GM19025 (cell line): Measurements from ENCODE around the gene HDLBP.

Experiments used
- ATAC-seq: cut with Tn5 transposase; IDR thresholded peaks from one replicate; pipeline ENCODE4 v1.9.1; 2021; ENCODE audit warnings: mild to moderate bottlenecking, low read depth, moderate library complexity; ENCODE audit not compliant: unreplicated experiment

HDLBP gene

DNA sequence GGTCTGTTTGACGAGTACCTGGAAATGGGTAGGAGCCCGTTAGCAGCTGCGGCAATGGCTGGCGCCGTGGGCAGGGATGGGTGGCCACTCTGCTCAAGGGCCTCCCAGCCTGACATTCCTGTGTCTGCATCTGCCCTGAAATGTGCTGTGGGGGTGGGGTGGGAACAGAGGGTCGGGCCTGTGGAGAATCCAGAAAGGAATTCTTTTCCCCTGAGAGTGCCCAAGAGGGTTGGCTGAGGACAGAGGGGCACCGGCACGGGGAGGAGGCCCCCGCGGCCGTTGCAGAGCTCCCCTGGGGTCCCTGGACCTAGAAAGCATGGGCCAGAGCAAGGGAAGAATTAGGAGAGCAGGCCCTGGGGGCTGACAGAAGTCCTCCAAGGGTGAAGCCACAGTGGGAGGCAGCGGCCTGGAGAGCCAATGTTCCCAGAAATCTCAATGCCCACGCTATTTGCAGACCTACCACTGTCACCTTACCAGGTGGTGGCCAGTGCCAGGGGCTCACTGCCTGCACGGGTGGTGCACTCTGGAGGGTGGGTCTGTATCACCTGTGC lies 99.2 kb downstream of the HDLBP start:
- no peak for ATAC-seq

DNA sequence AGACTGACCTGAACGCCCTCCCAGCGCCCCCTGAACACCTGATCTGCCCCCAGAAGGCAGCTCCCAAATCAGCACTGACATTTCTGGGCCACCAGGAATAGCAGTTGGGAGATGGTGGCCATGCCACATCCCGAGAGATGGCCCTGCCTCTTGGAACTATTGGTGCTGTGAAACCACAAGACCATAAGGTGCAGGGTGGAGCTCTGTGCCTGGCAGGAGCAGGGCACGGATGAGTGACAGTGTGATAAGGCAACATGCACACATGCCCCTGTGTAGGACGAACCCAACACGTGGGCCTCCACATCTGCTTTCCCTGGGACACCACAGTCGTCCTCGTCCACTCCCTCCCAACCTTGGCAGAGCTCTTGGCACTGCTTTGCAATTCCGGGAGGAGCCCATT lies 100.1 kb downstream of the HDLBP start:
- ATAC-seq: no peak

DNA sequence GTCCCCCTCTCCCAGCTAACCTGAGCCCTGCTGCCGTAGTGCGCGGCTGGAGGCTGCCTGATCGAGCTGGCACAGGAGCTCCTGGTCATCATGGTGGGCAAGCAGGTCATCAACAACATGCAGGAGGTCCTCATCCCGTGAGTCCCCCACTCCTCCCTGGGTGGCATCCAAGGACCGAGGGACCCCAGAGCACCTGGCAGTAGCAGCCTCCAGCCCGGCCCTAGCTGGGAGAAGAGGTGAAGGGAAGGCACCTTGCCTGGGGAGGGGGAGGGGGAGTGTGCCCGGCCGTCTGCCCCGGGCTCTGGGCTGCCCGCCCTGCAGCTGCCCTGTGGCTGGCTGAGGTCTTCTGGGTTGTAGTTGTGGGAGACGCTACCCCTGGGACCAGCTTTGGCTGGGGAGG lies 100.7 kb downstream of the HDLBP start:
- no peak for ATAC-seq

DNA sequence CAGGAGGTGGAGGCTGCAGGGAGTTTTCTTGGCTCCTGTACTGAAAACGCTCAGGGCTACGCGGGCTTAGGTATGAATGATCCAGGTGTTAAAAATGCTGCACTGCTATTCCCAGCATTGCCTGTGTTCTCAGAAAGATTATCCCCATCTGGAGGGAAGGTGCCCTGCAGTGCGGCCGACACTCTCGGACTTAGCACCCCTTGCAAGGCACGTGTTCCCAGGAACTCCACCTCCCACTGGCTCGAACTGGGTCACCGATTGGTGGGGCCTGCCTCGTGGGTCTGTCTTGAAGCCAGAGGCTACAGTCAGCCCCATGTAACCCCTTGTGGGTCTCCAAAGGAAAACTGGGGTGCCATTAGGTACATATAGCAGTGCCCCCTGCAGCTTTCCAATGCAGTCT lies 101.3 kb downstream of the HDLBP start:
- ATAC-seq: no peak

DNA sequence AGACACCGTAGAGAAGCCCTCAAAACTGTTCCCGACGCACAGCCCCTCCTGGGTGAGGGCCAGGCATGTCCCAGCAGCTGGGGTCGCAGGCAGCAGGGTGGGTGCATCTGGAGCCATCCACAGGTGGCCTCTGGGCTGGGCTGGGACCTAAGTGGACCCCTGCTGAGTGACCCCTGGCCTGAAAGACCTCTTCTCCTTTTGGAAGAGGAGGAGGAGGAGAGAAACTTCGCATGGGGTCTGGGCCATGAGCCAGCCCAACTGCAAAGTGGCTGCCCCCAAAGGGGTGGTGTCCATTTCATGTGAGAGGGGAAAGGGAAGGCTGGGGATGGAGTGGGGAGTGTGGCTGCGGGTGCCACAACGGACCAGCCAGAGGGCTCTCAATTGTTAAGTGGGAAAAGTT lies 101.9 kb downstream of the HDLBP start:
- no peak for ATAC-seq

DNA sequence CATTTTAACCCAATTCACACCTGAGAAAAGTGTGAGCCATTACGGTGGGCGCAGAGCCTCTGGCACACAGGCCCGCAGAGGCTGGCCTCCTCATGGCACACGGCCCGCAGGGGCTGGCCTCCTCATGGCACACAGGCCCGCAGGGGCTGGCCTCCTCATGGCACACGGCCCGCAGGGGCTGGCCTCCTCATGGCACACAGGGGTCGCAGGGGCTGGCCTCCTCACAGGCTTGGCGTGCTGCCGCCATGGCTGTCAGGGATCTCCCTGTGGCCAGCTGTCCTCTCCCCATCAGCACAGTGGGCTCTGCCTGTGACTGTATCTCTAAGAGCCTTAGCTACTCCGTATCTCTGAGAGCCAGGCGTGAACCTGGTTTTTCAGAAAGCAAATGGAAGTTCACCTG lies 102.4 kb downstream of the HDLBP start:
- ATAC-seq: no peak

DNA sequence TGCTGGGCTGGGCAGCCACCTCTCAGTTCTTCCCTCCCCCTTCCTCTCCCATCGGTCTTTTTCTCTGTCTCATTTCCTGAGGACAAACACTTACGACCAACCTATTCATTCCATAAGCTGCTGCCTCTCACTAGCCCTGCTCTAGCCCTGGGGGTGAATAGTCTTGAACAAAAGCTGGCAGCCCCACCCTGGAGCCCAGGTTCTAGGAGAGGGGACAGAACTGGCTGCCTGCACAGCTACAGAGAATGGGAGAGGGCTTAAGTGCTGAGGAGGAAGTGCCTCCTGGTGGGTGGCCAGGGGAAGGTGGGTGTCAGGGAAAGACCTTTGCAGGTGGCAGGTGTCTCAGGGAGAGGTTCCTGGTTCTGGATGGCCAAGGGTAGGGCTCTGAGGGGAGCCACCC lies 104.2 kb downstream of the HDLBP start:
- no peak for ATAC-seq

DNA sequence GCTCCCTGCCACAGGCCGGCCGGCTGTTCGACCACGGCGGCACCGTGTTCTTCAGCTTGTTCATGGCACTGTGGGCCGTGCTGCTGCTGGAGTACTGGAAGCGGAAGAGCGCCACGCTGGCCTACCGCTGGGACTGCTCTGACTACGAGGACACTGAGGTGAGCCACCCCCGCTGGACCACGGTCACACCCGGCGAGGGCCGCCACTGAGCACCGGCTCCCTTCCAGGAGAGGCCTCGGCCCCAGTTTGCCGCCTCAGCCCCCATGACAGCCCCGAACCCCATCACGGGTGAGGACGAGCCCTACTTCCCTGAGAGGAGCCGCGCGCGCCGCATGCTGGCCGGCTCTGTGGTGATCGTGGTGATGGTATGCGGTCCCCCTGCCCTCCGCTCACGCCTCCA lies 106.2 kb downstream of the HDLBP start:
- ATAC-seq: no peak

DNA sequence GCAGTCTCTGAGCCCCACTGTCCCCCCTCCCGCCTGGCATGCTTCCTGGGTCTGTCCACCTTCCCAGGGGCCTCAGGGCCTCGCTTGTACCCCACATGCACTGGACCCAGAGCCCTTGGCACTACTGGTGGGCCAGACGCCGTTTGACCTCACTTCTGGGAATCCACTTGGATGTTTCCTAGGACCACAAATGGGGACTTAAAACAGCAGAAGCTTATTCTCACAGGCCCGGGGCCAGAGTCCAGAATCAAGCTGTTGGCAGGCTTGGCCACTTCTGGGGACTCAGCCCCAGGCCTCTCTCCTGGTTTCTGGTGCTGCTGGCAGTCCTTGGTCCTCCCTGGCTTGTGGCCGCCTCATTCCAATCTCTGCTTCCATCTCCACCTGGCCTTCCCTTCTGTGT lies 107.4 kb downstream of the HDLBP start:
- no peak for ATAC-seq

DNA sequence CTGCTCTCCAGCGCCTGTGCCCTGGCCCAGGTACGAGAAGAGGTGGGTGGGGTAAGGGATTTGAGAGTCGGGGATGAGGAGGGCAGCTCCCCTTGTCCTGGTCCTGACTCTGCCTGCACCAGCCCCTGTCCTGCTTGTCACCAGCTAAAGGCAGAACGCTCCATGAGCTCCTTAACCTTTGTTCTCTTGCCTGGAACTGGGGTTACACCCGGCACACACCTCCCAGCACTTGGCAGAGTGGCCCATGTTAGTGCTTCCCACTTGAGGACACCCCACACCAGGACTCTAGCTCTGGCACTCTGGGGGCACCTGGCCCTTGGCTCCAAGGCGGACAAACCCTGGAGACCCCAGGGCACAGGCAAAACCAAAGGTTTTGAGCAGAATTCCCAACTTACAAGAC lies 107.8 kb downstream of the HDLBP start:
- ATAC-seq: no peak

DNA sequence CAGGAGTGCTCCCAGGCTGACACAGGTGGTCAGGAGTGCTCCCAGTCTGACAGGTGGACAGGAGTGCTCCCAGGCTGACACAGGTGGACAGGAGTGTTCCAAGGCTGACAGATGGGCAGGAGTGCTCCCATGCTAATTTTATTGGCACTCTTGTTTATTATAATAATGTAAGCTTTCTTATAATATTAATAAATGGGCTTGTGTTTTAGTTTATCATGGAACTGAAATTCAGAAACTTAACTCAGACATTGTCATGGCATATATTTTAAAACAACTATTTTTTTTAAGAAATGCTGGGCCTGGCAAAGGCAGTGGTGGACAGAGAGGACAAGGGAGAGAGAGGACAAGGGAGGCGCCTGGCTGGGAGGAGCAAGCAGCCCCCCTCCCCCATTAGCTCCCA lies 108.3 kb downstream of the HDLBP start:
- no peak for ATAC-seq

DNA sequence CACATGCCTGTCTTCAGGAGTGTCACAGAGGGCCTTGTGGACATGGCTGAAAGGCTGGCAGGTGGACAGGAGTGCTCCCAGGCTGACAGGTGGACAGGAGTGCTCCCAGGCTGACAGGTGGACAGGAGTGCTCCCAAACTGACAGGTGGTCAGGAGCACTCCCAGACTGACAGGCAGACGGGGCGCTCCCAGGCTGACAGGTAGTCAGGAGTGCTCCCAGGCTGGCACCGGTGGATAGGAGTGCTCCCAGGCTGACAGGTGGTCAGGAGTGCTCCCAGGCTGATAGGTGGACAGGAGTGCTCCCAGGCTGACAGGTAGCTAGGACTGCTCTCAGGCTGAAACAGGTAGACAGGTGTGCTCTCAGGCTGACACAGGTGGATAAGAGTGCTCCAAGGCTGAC lies 110.4 kb downstream of the HDLBP start:
- no peak for ATAC-seq

DNA sequence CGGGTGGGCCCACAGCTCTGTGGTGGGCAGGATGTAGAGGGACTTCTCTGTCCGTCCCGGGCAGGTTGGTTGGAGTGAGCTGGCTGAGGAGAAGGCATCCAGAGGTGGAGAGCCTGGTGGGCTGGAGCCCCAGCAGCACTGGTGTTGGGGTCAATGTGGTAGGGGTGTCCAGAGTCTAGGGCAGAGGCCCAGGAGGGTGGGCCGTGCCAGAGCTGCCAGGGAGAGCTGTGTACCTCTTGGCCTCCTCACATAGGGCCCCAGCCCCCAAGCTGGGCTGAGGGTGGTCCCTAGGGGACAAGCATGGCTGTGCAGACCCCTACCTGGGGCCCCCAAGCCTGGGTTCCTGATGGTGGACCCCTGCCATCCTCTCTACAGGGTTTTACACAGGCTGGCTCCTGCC lies 111.0 kb downstream of the HDLBP start:
- no peak for ATAC-seq

DNA sequence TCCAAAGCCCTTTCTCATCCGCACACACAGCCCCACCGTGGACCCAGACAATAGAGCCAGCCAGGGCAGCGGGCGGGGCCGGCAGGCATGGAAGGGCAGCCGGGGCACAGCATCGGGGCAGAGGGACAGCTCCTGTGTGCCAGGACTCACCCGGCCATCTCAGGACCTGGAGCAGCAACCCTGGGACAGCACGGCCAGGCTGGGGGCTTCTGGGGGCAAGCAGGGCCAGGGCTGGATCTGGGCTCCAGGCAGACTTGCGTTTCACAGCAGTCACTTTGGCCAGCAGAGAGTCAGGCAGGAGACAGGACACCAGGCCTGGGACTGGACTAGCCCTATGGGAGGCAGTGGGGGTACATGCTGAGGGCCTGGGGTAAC lies 111.5 kb downstream of the HDLBP start:
- no peak for ATAC-seq

DNA sequence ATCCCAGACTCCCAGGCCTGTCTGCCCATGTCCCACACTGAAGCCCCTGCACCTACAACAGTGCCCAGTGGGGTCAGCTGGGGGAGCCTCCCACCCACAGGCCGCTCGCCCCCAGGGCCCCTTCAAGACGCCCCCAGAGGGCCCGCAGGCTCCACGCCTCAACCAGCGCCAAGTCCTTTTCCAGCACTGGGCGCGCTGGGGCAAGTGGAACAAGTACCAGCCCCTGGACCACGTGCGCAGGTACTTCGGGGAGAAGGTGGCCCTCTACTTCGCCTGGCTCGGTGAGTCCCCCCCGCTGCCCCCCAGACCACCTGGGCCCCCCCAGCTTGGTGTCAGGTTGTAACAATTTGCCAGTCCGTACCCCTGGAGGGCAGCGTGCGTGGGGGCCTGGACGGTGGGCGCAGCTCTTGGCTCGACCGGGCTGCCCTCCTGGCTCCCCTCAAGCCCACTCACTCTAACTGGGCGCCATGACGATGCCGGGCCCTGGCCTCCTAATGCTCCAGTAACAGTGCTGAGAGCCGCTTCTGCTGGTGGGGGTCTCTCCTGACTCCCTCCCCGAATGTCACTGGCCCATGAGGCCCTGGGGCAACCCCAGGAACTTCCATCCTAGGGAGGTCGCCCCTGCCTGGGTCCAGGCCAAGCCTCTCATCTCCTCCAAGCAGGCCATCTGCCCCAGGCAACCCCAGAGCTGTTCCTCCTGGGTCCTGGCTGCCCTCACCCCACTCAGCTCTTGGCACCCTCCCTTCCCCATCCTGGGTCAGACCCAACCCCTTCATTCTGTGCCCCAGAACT lies 112.1 kb downstream of the HDLBP start:
- ATAC-seq: no peak

DNA sequence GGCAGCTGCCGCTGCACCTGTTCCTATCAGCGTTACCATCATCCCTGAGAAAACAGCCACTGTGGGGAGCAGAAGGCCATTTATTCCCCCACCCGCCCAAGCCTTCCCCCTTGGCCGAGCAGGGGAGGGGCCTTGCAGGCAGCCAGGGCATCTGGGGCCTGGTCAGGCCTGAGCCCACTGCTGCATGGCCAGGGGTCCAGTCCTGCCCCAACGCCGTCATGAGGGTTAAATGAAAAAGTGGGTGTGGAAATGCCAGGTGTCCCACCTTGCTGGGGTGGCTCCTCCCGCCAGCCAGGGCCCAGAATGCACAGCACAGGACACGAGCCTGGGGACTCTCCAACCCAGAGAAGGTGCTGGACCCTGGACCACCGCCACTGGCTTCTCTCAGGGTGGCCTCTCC lies 112.8 kb downstream of the HDLBP start:
- no peak for ATAC-seq

DNA sequence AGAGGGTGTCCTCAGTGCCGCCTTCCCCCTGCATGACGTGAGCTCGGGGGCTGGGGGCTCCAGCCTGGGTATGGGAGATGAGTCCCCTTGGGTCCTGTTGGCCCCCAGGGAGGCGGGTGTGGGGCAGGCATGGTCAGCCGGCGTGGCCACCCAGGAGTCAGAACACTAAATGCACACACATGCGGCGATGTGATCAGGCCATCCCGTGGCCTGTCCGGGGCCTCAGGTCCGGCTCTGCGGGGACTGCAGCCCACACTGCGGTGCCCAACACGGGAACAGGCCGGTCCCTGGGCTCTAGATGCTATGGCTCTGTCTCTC lies 113.2 kb downstream of the HDLBP start:
- no peak for ATAC-seq

DNA sequence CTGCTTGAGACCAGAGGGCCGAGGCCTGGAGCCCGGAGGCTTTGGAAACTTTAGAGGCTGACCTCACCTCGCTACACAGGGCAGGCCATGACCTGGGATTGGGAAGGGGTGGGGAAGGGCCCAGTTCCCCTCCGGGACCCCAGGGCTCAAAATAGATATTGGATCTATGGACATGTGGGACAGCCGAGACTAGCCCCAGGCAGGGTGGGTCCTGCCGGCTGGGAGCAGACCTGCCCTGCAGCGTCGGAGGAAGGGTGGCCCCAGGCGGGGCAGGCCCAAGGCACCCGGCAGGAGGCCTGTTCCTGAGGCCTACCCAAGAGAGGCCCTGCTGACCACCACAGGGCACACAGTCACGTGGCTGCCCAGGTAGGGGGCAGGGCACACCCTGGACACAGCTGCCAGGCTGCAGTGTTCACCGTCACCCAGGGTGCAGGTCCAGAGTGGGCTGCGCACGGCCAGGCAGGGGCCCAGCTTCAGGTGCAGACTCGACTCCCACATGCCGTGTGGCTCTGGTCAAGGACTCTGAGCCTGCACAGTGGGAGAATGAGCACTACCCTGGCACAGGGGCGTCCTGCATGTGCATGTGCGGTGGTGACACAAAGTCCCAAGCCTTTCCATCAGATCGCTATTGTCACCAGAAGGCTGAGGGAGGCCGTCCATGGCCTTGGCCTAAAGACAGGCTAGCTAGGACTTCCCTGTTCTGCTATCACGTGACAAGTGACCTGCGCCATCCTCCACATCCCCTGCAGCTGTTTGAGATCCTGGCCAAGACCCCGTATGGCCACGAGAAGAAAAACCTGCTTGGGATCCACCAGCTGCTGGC lies 113.8 kb downstream of the HDLBP start:
- no peak for ATAC-seq

DNA sequence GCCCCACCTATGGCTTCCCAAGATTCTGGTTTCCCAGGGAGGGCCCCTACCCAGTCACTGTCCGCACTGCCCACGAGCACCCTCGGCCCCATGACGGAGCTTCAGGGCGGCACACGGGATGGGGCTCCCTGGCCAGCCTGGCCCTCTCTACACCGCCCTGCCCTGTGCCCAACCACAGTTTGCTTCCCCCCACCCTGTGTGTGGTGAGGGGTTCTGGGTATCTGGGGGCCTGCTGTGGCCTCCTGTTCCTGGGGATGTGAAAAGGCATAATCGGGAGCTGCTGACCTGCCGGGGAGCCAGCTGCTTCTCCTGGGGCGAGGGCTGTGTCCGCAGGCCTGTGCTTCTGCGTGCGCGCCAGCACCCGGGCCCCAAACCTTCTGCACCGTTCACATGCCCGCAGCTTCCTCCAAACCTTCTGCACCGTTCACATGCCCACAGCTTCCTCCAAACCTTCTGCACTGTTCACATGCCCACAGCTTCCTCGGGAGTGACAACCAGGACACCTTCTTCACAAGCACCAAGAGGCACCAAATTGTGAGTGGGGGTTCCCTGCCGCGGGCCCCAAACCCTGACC lies 114.6 kb downstream of the HDLBP start:
- no peak for ATAC-seq

DNA sequence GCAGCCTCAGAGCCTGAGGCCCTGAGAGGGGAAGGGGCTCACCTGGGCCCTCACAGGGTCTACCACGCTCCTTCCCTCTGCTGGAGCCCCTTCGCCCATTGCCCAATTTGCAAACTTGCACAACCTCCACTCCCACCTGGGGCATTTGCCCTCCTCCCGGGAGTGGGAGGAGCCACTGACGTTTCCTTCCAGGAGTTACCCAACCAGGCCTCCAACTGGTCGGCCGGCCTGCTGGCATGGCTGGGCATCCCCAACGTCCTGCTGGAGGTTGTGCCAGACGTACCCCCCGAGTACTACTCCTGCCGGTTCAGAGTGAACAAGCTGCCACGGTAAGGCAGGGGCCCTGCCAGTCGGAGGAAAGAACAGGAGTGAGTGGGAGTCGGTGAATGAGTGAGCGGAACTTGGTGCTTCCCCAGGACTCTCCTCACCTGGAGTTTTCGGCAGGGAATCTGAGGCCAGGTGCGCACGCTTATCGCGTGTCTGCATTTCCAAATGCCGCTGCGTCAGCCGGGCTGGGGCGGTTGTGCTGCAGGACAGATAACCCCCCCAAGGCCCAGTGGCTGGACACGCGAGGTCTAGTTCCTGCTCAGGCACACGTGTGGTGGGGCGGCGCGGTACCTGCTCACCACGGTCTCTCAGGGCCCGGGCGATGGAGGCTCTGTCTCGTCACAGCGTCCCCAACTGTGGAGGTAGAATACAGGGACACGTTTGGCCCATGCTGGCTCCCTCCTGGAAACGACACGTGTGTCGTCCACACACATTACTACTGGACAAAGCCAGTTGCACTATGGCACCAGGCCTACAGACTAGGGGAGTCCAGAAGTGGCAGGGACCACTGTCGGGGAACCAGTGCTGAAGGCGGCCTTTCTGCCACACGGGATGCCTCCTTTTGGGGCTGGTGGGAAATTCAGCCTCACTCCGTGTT lies 115.3 kb downstream of the HDLBP start:
- ATAC-seq: no peak

DNA sequence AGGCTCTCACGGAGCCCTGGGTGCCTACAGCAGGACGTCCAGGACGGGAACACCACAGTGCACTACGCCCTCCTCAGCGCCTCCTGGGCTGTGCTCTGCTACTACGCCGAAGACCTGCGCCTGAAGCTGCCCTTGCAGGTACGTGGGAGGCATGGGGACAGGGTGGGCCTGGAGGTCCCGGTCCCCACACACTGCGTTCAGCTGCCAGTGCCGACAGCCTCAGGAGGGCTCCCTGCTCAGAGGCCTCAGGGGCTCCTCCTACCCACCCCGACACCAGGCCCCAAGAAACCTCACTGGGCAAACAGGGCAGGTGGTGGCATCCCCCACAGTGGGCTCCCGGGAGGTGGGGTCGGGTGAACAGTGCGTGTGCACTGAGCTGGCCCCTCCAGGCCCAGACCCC lies 116.2 kb downstream of the HDLBP start:
- no peak for ATAC-seq
